GM21528 (cell line): ENCODE data around the gene CDH6.
A peak's percentile ranks its signal among the peaks of the same experiment; 100 is the strongest.

Experiments
- ATAC-seq: cut with Tn5 transposase; IDR thresholded peaks from one replicate; pipeline ENCODE4 v1.9.1; 2021; ENCODE audit warnings: mild to moderate bottlenecking, moderate library complexity; ENCODE audit not compliant: unreplicated experiment, low FRiP score

The CDH6 gene

DNA sequence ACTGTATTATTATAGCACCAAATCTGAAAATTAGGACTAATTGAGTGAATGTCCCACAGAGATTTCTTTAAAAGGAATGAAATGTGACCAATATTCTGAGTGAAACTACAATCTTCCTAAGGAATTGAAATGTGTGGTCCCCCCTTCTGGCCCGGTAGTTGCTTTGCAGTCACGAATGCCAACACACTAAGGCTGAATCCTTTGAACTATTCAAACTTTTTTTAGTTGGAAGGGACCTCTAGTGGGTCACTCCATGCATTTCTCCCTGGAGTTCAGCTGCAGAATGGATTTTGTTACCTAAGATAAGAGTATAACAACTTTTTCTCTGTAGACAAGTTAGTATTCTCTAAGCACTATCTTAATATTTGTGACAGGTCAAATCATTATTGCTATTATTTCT, 2.8 kb downstream of the CDH6 start:
- ATAC-seq, result no peak

DNA sequence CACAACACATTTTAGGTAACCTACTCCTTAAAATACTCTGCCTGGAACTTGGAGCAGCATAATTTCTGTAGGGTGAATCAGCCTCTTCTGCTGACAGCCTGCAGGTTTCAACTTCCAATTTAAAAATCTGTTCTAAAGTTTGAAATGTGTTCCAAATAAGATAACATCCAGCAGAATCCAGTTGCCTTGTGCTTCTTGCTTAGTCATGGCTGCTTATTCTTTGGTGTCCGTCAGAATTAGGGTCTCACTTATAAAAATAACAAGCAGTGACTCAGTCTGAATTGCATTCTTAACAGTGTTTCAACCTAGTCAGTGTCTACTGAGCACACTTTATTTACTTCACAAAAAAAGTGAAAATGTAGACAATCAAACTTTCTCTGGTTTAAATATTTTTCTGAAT, 3.7 kb downstream of the CDH6 start:
- no peak for ATAC-seq

DNA sequence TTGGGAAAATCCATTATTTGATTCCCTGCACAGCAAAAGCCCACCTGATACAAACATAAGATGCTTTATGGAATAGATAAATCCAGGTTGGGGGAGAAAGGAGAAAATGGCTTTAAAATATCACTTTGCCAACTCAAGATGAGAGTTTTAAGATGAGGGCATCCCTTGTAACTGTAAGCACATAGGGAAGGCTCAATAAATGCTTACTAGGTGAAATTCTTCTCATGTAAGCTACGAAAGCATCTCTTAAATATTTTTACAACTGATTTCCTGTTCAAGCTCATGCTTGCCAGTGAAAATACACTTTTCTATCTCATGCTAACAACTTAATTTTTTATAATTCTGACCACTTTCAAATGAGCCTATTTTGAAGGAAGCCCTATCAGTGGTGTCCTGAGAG, 11.5 kb downstream of the CDH6 start:
- no peak for ATAC-seq

DNA sequence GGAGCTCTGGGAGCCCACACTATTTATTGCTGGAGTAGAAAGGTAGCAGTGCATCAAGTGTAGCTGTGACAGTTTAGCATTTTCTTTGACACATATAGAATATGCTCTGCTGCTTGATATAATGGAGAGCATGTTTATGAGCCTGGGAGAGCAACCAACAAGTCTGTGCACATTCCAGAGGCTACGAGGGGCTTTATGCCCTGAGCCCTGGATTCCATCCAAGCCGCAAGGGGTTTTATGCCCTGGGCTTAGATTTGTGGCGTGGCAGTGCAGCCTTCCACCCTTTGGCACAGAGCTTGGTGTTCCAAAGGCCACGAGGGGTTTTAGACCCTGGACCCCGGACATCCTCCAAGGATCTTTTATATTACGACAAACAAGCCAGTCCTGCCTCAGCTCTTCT, 14.6 kb downstream of the CDH6 start:
- ATAC-seq, result no peak

DNA sequence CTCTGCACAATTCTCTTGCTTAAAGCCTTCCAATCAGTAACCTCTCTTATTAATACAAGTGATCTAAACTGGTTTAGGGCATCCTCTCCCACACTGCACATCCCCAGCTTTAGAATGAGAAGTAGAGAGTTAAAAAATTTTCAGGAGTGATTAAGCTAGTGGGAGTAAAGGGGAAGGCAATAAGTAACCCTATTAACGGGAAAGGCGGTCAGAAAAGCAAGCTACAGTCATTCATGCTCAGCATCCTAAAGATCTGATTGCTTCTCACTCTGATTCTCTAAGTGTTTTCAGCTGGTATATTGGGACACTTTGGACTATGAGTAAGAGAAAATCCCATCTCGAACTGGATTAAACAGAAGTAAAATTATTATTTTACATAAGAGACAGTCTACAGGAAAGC, 15.8 kb downstream of the CDH6 start:
- ATAC-seq, result no peak

DNA sequence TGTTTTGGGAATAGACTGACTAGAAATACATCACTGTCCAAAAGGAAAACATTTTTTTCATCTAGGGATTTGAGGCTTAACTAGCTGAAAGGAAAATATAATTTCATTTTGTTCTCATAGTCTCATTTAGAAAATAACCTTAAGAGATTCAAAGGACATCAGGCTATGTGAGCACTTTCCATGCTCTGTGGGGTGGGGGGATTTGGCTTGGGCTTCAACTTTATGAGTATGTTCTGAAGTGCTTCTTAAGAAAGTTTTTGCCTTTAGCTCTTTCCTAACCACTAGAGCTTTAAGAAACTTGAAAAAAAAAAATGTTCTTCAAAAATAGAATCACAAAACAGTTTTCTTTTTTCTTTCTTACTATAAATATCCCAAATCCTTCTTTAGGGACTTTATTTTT, 17.6 kb downstream of the CDH6 start:
- no peak for ATAC-seq

DNA sequence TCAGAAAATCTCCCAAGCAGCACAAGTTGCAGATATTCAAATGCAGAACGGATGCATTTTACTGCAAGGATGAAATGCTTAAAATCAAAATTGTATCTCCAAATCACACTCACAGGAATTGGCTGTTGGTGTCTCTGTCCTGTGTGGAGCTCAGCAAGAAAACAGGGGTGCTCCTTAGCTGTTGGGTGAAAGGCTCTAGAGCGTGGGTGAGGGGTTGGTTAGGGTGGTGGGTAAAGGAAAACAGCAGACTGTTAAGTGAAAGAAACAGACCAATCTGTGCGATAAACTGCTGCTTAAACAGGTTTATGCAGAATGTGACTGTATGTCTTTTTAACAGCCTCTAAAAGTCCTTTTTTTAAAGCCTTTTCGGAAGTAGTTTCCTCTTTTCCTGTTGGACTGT, 19.8 kb downstream of the CDH6 start:
- no peak for ATAC-seq

DNA sequence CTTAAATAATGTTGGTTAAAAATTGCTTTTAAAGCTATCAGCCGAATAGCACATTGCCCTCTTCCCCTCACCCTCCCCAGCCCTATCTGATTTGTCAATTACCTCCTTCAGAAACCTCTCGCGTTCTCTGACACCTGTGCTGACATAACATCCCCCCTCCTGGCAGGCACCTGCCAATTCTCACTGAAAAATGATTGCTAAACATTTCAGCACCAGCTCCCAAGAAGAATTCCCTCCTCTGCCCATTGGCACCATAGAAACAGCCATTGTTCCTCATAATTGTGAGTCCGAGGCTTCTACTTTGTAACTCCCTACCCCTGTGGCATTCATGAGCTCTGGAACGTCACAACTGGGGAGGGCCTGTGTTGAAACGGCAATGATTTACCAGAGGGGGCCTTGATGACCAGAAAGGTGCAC, 20.2 kb downstream of the CDH6 start:
- ATAC-seq, result no peak

DNA sequence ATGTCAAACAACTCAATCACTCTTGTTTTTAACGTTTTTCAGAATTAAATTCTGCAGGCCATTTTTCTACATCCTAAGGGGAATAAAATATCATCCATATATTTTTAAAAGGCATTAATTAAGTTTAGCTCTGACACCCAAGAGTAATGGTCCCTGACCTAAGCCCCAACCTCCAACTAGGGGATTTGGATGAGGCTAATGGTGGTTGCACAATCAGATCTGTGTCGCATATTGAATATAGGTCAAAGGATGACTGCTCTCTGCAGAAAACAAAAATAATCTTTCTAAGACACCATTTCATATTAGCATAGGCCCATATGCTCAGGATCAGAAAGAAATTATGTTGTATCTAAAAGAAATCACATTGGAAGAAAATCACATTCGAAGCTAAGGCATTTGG, 20.7 kb downstream of the CDH6 start:
- no peak for ATAC-seq

DNA sequence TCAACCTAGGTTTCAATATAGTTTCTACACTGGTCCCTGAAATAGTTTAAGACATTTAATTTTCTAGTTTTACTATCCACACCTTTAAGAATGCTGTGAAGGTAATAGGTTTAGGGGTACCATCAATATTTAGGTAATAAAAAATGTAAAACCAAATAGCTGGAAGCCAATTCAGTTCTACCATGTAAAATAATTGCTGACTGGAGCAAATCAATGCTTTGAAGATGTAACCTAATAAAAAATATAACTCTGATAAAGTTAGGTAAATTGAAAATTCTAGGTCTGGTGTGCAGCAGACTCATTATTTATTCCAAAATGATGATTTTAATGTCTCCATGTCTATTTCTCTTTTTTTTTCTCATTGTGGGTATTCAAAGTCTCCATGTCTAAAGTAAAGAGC, 21.8 kb downstream of the CDH6 start:
- ATAC-seq, result no peak

DNA sequence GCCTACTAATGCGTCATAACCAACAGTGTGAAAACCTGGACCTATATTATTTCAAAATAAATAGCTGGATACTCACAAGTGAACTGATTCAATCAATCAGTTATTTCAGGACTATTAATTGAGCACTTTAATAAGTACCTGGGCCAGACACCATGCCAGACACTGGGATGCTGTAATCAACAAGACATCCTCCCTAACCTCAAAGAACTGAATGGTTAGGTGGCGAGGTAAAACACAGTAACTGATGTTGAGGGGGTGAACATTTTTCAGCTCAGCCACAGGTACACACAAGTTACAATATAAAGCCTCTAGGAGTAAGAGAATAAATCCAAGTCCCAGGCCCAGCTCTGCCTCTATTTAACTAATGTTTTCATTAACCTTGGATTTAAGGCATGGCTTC, 24.0 kb downstream of the CDH6 start:
- no peak for ATAC-seq

DNA sequence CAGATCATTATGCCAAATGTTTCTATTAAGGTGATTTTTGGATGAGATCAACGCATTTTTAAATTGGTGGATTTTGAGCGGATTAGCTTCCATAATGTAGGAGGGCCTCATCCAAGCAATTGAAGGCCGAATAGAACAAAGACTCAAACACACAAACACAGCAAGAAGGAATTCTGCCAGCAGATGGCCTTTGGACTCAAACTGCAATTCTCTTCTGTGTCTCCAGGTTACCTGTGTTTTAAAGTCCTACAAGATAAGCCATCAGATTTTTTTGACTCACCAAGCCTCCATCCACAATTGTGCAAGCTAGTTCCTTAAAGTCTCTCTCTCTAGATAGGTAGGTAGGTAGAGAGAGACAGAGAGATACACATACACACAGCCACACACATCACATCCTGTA, 25.5 kb downstream of the CDH6 start:
- ATAC-seq, result no peak

DNA sequence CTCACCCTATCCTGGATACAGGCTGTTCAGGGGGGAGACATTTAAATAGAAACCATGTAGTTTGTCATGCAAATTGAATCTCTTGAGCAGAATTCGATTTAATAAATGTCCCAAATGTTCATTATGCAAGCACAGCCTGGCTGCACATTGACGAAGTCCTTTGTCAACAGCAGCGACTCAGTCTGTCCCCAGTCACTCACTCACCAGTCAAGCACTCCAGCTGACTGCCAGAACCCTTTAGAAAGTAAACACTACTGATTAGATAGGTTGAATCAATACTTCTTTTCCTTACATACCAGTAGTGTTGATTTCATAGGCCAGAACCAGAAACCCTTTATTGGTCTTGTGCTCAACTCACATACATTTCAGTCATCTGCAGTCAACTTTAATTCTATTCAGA, 27.5 kb downstream of the CDH6 start:
- no peak for ATAC-seq

DNA sequence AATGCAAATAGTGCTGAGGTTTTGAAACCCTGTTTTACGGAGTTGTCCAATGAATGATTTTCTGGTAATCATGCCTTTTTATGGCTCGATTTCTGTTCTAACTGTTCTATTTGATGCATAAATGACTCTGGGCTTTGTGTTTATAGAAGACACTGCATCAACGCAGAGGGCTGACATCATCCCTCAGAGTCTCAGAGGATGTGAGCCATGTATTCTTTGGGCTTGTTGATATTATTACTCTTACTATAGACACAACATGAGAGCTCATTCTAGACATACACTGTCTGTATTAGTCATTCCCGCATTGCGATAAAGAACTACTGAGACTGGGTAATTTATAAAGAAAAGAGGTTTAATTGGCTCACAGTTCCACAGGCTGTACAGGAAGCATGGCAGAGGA, 31.6 kb downstream of the CDH6 start:
- no peak for ATAC-seq

DNA sequence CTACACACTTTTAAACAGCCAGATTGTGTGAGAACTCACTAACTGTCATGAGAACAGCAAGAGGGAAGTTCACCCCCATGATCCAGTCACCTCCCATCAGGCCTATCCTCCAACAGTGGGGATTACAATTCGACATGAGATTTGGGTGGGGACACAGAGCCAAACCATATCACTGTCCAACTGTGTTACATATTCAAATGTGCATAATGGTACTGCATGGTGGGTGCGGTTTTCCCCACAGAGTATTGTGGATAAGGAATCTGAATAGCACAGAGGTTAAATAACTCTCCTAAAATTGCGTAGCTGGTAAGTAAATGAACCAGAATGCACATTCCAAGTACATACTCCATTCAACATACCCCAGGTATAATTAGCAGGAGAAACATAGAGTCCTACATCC, 32.1 kb downstream of the CDH6 start:
- ATAC-seq, result no peak

DNA sequence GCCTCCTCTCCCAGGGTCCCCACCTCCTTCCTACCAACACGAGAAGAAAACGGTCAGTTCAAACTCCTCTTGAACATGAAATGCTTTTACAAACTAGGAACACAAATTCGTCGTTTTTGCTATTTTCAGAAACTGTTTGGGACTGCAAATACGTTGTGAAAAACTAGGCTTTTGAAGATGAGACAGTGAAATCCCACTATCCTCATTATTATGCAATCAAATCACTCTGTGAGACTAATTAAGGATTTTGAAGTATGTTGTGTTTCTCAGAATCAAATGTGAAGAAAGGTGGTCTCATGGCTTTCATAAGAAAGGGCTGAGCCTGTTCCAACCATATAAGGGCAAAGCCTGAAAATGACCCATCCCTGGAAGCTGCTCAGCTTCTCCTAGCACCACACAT, 33.2 kb downstream of the CDH6 start:
- ATAC-seq, result no peak

DNA sequence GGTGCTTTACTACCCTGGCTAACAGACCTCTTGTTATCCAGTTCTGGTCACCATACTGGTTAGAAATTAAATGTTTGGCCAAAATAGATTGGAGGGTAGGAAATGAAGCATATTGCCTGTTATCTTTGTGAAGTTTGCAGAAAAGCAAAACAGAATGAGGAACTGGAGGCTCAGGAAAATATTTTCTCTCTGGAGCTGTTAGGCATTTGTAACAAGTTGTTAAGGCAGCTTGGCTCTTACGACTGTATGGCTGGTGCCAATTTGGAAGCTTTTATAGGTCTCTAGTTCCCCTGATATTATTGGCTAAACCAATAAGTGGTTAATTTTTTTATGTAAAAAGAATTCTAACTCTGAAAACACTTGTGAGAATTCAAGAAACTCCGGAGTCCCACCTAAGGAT, 35.8 kb downstream of the CDH6 start:
- no peak for ATAC-seq

DNA sequence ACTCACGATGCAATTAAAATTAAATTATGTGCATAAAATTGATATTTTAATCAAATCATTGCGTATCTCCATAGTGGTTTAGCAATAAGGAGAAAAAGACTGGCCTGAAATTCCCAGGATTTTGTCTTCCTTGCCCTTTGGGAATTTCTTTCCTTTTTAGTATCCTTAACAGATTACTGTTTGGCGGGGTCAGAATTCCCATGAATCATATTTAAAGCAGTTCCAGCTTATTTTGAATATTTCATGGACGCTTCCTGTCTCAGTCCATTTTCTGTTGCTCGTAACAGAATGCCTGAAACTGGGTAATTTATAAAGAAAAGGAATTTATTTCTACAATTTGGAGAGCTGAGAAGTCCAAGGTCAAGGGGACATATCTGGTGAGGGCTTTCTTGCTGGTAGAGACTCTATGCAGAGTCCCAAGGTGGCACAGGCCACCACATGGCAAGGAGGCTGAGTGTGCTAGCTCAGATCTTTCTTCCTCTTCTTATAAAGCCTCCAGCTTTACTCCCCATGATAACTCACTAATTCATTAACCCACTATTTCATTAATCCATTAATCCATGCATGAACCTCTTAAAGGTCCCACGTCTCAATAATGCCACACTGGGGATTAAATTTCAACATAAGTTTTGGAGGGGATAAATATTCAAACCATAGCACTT, 37.8 kb downstream of the CDH6 start:
- ATAC-seq, result no peak

DNA sequence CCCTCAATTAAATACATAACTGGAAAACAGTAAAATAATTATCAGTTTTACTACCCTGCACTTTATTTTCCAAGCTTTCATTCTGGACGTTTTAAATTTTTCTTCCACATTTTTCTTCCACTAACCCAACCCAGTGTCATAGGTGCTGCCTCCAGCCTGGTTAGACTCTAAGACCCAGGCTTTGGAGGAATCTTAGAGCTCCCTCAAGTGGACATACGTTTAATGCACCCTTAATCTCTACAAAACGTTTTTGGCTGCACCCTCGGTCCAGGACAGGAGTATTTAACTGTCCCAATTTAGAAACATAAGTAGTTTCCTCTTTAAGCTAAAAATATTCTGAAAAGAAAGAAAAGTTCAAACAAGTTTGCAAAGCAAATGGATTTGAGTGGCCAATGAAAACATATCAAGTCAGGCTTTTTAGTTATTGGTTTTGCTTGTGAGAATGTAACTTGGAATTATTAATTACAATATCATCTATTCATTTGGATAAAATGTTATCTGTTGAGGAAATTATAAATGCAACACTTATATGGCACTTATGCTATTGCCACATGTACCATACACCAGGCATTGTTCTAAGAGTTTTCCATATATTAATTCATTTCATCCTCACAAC, 38.9 kb downstream of the CDH6 start:
- ATAC-seq, result peak; percentile 60

DNA sequence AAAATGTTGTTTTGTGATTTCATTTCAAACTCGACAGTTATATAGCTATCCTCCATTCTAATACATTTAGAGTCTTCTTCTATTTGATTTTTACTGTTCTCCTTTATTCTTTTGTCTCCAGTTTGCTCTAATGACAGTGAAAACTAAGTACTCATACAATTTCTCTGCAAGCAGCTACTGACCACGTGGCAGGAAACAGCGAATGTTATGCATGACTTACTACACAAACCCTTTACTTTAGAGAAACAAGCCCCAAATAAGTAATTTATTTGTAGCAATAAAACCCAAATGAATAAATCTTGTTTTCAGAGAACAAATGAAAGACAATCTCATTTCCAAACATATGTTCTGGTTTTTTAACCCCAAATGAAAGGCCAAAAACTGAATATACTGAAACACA, 41.9 kb downstream of the CDH6 start:
- no peak for ATAC-seq

DNA sequence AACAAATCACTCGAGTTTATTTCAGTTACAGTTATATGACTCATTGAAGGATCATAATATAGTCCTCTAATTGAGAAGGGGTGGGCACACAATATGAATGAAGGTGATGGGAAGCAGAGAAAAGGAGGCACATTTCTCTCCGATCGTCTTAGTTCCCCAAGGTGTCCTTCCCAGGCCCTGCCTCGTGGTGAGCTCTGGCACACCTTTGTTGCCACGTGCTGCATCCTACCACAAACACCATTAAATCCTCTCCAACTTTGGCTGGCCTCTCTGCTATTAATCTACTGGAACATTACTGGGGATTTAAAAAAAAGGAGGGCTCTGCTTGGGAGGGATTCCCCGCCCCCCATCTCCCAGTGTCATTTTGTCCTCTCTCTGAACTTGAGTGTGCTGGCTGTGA, 42.9 kb downstream of the CDH6 start:
- no peak for ATAC-seq

DNA sequence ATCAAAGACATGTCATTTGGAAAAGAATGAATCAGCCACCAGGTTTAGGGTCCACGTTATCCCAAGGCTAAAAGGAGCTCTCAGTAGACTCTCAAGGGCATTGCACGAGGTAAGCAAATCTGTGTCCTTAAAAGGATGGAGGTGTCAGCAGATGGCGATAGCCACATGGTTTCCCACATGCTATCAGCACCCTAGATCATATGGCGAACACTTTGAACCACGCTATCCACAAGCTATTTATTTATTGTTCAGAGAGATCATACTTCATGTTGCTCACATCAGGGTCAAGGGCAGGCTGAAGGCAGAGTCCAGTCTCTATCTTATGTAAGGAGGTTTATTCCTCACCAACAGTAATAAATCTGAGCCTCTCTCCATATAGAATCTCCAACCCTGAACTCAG, 43.7 kb downstream of the CDH6 start:
- no peak for ATAC-seq

DNA sequence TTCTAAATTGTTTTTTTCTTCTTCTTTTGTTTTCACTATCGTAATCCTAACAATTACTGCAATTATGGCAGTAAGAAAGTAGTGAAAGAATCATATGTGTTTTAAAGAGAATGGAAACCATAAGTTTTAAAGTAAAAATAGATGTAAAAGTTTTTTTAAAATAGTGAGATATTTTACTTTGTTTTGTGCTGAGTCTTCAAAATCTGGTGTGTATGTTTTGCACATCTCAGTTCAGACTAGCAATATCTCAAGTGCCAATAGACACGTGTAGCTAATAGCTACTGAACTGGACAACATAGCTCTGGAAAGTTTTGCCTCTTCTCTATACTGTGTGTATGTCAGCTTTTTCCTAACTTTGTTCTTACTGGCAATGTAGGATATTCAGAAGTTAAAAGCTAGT, 45.0 kb downstream of the CDH6 start:
- no peak for ATAC-seq
